Duodenal mucosa (tissue), 2 donors: ENCODE results near the gene PDE6H.

Experiments used
- H3K27ac ChIP-seq: one replicate; pipeline ENCODE4 v1.7.0; 2013; ENCODE audit warnings: low read depth, low read length
- H3K27me3 ChIP-seq, 2 donors: one replicate each; pipeline ENCODE4 v1.7.0; 2013; ENCODE audit warnings: low read length in 2 of 2, control low read depth in 1 of 2; ENCODE audit not compliant: insufficient read depth in 2 of 2, control insufficient read depth in 1 of 2
- H3K36me3 ChIP-seq, 2 donors: one replicate each; pipeline ENCODE4 v1.7.0; 2013; ENCODE audit warnings: low read length in 2 of 2, control low read depth in 1 of 2; ENCODE audit not compliant: insufficient read depth in 2 of 2, control insufficient read depth in 1 of 2
- H3K4me1 ChIP-seq, 2 donors: one replicate each; pipeline ENCODE4 v1.7.0; 2013; ENCODE audit warnings: low read length in 2 of 2, control low read depth in 1 of 2; ENCODE audit not compliant: insufficient read depth in 2 of 2, control insufficient read depth in 1 of 2
- H3K4me3 ChIP-seq, 2 donors: one replicate each; pipeline ENCODE4 v1.7.0; 2013; ENCODE audit warnings: low read length in 2 of 2, low read depth in 1 of 2
- H3K9ac ChIP-seq, 2 donors: one replicate each; pipeline ENCODE4 v1.7.0; 2013; ENCODE audit warnings: low read length in 2 of 2, low read depth in 1 of 2
- H3K9me3 ChIP-seq, 2 donors: one replicate each; pipeline ENCODE4 v1.7.0; 2013; ENCODE audit warnings: low read length in 2 of 2, control low read depth in 1 of 2; ENCODE audit not compliant: control insufficient read depth in 1 of 2

PDE6H gene

DNA sequence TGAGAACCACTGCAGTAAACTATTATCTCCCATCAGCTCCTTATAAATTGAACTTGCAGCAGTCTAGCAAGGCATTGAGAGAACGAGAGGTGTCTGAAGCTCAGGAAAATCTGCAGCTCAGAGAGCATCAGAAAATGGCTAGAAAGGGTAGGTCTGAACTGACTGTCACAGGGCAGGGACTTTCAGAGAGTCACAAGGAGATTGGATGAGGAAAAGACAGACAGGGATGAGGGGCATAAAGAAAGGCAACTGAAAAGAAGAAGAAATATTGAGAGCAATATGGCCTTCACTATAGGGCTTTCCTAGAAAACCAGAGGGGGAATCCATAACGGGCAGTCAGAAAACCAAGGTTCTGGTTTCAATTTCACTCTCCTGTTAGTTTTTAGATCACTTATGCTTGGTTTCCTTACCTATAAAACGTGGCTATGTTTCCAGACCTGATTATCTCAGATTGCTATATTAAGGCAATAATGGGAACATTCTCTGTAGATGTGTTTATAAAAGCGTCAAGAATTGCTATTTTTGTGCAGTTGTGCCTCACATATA, 40.9 kb downstream of the PDE6H start:
- no peaks in the 10 kb centered on the region for H3K9me3 ChIP-seq
- H3K27me3 ChIP-seq, result no peaks in the 10 kb centered on the region
- H3K9ac ChIP-seq, result no peak overlapping the region
- H3K4me3 ChIP-seq, result no peak overlapping the region
- no peaks in the 10 kb centered on the region for H3K4me1 ChIP-seq
- no peaks in the 10 kb centered on the region for H3K36me3 ChIP-seq
- no peak overlapping the region for H3K27ac ChIP-seq

DNA sequence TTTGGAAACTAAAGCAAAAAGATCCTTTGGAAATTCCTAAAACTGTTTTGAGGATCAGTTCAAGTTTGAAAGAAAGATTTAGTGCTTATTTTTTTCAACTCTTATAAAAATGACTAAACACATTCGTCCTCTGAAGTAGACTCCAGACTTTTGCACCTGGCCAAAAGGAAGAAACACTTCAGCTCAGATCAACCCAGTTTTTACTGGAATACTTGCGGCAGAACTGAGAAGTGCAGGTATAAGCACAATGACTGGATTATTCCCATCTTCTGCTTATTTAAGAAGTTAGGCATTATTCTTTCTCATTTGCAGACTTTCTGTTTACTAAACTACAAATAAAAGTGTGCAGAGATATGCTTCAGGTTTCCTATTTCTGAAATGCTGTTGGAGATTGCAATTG, 41.9 kb downstream of the PDE6H start:
- H3K36me3 ChIP-seq, result no peaks in the 10 kb centered on the region
- no peaks in the 10 kb centered on the region for H3K4me1 ChIP-seq
- H3K27me3 ChIP-seq, result no peaks in the 10 kb centered on the region
- H3K9me3 ChIP-seq, result no peaks in the 10 kb centered on the region
- H3K9ac ChIP-seq, result no peak overlapping the region
- no peak overlapping the region for H3K27ac ChIP-seq
- no peak overlapping the region for H3K4me3 ChIP-seq

DNA sequence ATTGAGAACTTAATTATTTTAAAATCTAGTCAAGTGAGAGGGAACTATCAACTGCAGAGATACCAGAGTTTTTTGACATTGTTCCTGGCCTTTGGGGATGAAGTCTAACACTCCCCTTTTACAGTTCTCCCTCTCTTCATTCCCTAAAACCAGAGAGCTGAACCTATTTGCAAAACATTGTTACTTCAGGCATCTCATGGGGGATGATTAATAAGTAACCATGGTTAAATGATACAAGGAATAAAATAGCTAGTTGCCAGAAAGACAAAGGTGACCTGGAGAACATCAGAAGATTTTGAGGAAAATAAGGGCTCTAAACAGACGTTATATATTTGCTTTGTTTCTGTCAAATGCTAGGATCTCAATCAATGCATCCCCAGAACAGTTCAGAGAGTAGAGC, 42.3 kb downstream of the PDE6H start:
- Histone ChIP-seq H3K36me3 (no peaks in the 10 kb centered on the region), H3K9ac (no peak overlapping the region), H3K9me3 (no peaks in the 10 kb centered on the region), H3K4me1 (no peaks in the 10 kb centered on the region), H3K27ac (no peak overlapping the region), H3K27me3 (no peaks in the 10 kb centered on the region), H3K4me3 (no peak overlapping the region)

DNA sequence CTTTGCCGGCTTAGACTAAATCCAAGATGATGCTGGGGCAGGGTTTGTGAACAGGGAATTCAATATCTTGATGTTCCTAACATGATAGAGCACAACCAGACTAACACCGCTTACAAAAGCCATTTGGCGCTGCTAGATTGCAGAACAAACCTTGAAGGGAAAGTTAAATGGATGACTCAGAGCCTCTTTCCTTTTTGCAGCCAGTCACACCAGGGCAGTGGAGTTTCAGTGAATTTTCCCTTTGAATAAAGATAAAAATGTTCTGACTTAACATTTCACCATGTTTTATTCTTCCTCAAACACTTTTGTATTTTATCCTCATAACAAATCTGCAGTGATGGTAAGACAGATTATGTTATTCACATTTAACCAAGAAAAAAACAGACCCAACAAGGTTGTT, 47.3 kb downstream of the PDE6H start:
- Histone ChIP-seq H3K27me3 (no peaks in the 10 kb centered on the region), H3K27ac (no peak overlapping the region), H3K36me3 (no peaks in the 10 kb centered on the region)

More for the DNA sequence above, 47.3 kb downstream of the PDE6H start:
- Histone ChIP-seq H3K4me1 (no peaks in the 10 kb centered on the region), H3K9me3 (no peaks in the 10 kb centered on the region), H3K9ac (no peak overlapping the region), H3K4me3 (no peak overlapping the region)
